NCI-H128 (cell line): ENCODE measurements around the gene CFC1B.
"Not testable (repeated sequence)": the region's sequence is repeated elsewhere in the genome, so short reads cannot be mapped to it uniquely, and the experiment has no call there.

Experiments
- DNase-seq: peaks from one replicate; lab custom pipeline; 2025; ENCODE audit not compliant: unreplicated experiment; lab: John Stamatoyannopoulos, UW

Gene CFC1B

DNA sequence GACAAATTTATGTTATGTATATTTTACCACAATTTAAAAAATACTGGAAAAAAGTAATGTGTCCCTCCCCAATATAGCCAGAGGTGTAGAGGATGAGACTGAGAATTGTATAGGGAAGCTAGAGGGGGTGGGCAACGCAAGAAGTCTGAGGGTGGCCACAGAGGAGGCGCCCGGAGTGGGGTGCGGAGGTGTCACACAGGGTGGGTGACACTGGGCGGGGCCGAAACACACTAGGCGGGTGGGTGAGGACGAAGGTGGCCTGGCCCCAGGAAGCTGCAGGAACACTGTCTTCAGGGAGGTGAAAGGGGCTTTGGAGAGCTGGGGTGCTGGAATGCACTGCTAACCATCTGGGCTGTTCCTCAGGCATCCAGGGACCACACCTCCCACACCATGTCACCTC, 35.4 kb downstream of the CFC1B start:
- DNase-seq, result not testable (repeated sequence)

GRCh38 chr2:130566165-130566564, 45.1 kb downstream of the CFC1B start:
- DNase-seq, result not testable (repeated sequence)

DNA sequence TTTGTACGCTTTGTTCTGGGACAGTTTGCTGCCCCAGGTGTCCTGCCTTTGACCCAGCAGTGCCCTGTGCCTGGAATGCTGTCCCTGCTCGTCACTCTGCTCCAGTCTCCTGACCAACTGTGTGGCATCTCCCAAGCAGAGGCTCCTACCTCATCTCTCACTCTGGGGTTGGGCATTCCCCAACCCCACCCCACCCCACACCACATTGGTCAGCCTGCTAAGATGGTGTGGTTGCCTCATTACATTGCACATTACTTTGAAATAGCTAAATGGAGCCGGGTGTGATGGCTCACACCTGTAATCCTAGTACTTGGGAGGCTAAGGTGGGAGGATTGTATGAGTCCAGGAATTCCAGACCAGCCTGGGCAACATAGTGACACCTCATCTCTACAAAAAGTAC, 50.9 kb downstream of the CFC1B start:
- not testable (repeated sequence) for DNase-seq

DNA sequence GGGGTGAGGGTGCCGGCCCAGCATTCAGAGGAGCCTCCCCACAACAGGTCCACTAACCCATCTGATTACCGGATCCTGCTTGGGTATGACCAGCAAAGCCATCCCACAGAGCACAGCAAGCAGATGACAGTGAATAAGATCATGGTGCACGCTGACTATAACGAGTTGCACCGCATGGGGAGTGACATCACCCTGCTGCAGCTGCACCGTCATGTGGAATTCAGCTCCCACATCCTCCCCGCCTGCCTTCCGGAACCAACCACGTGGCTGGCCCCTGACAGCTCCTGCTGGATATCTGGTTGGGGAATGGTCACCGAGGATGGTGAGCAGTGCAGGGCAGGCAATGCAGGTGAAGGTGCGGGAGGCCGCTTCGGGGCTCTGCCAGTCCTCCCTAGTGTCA, 53.2 kb downstream of the CFC1B start:
- not testable (repeated sequence) for DNase-seq

DNA sequence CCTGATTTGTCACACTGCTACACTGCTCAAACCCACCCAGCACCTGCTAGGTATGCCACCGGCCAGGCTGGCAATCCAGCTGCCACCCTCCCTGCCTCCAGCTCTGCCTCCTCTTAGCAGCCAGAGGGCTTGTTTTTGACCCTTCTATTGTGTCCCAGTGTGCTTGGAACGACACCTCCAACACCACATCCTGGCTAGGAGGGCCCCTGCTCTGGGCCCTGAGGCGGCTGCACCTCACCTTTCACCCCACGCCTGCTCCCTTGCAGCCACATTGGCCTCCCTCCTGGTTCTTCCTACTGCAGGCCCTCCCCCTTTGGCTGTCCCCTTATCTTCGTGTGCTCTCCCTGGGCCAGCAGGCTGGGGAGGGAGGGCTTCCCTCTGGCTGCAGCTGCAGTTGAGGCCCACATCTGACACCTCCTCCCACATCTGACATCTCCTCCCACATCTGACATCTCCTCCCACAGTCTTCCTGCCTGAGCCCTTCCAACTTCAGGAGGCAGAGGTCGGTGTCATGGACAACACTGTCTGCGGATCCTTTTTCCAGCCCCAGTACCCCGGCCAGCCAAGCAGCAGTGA, 55.3 kb downstream of the CFC1B start:
- not testable (repeated sequence) for DNase-seq

GRCh38 chr2:130577559-130577958, 56.5 kb downstream of the CFC1B start:
- DNase-seq, result not testable (repeated sequence)
